NB4 (cell line): ENCODE results near the gene ZNF276.
"Not testable (repeated sequence)": the region's sequence is repeated elsewhere in the genome, so short reads cannot be mapped to it uniquely, and the experiment has no call there.

ENCODE experiments used
- DNase-seq: peaks from one replicate; pipeline ENCODE4 v3.0.0; 2010; ENCODE audit warnings: low read depth
- H3K4me3 ChIP-seq: one replicate; pipeline ENCODE4 v1.5.1; 2011; ENCODE audit warnings: mild to moderate bottlenecking, low read depth, low read length, moderate library complexity
- CTCF ChIP-seq: IDR thresholded peaks from one replicate; pipeline ENCODE4 v1.5.1; 2012; ENCODE audit warnings: low read depth, low read length
- MYC ChIP-seq: IDR thresholded peaks from 2 replicates; pipeline ENCODE4 v1.6.1; 2011; ENCODE audit warnings: low read depth, low read length
- POLR2A ChIP-seq: IDR thresholded peaks from 2 replicates; pipeline ENCODE4 v1.6.1; 2011; ENCODE audit warnings: mild to moderate bottlenecking; ENCODE audit not compliant: insufficient read length; ENCODE audit errors: extremely low read depth
- TF ChIP-seq, protein P1 (sequence below): IDR thresholded peaks from 2 replicates; pipeline ENCODE4 v1.6.1; 2011; ENCODE audit warnings: low read depth, low read length

ZNF276 gene

DNA sequence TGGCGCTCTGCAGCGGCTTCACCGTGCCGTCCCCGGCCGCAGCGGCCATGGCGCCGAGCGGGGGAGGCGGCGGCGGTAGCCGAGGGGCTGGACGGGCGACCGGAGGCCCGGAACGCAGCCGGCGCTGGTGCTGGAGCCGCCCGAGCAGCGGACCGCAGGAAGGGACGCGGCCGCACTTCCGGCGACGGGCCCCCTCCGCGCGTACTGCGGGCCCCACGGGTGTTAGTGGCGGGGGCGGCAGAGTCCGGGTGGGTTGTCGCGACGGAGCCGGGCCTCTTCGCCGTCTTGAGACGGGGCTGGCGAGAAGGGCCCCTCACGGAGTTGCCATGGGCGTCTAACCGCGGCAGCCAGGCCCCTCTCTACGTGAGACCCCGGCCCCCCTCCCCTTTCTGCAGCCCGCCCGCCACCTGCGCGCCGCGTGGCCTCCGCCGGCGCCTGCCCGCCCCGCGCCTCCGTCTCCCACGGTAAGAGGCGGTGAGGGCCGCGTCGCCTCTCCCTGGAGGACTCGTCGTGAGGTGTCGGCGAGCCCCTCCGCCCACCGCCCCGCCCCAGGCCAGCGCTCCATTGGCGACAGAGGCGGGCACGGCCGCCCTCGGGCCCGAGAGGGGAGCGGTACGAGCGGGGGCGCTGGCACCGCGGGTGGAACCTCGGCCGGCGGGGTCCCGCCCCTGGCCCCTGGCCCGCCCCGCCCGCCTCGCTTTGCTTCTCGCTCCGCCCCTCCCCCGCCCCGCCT lies at the start of gene ZNF276, which contains the start of gene VPS9D1:
Gene ZNF276, plus strand, starts transcription at position 725 of the 733 bp plus-strand sequence. CDS start 104 bp downstream, outside the sequence.
Gene VPS9D1, minus strand, starts transcription at position 86 of the 733 bp plus-strand sequence. Its CDS starts 37 bp downstream, at position 49.
- peak within 1 kb of the TSS; percentile 86 for H3K4me3 ChIP-seq
- peak; percentile 92 for DNase-seq
- TF ChIP-seq CTCF (no peak), MYC (peak; percentile 86), POLR2A (peak; percentile 69)
- TF ChIP-seq, protein P1, sequence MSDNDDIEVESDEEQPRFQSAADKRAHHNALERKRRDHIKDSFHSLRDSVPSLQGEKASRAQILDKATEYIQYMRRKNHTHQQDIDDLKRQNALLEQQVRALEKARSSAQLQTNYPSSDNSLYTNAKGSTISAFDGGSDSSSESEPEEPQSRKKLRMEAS: peak; percentile 67; the same call in 1 of the 2 replicates

- DNase-seq, H3K4me3 ChIP-seq: not testable (repeated sequence)
Measured at GRCh38 chr16:89671565-89671964, 49.8 kb upstream of the ZNF276 start.

DNA sequence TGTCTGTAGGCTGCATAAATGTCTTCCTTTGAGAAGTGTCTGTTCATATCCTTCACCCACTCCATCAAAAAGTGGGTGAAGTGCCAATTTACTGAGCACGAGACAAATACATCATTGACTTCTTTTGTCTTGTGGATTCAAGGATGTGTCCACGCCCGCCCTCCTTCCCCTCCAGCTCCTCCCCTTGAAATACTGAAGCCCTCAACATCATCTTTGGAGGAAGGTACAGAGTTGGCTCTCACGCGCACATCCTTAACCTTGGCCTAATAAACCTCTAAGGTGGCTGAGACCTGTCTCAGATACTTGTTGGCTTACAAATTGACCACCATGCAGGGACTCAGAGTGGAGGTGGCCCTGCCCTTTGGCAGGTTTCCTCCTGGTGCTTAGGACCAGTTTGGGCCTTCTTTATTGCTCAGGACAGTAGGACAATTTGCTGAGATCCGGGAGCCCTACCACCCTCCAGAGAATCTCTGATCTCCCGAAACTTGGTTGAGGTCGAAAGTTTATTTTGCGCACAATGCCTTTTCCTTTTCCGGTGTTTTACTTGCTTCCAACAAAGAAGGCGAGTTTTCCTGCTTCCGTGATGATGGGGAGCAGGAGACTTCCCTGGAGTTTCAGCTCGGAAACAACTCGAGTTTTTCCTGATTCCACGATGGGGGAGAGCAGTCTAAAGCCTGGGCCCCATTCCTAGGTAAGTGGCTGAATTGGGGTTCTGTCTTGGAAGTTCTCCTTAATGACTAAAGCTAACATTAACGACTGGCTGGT lies 49.0 kb upstream of the ZNF276 start:
- H3K4me3 ChIP-seq: no peak overlapping the region
- TF ChIP-seq, protein P1: no peak
- TF ChIP-seq POLR2A: no peak
- TF ChIP-seq CTCF: no peak
- TF ChIP-seq MYC: no peak
- DNase-seq: no peak

GRCh38 chr16:89678258-89678657 lies 43.1 kb upstream of the ZNF276 start:
- DNase-seq: no peak

DNA sequence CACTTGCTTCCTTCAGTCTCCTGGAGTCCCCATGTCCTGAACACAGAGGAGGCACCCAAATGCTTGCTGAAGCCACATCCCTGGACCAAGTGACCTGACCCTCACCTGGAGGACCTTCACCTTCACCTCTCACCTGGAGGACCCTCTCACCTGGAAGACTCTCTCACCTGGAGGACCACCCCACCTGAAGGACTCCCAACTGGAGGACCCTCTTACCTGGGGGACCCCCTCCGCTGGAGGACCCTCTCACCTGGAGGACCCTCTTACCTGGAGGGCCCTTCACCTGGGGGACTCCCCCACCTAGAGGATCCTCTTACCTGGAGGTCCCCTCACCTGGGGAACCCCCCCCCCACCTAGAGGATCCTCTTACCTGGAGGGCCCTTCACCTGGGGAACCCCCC lies 35.4 kb upstream of the ZNF276 start:
- H3K4me3 ChIP-seq: no peak overlapping the region
- TF ChIP-seq, protein P1: no peak
- TF ChIP-seq POLR2A (no peak), CTCF (no peak), MYC (no peak)
- DNase-seq: peak; percentile 36

More at GRCh38 chr16:89678258-89678657, 43.1 kb upstream of the ZNF276 start:
- H3K4me3 ChIP-seq: no peak overlapping the region
- TF ChIP-seq MYC: no peak
- TF ChIP-seq CTCF: no peak
- TF ChIP-seq POLR2A: no peak
- TF ChIP-seq, protein P1: no peak

DNA sequence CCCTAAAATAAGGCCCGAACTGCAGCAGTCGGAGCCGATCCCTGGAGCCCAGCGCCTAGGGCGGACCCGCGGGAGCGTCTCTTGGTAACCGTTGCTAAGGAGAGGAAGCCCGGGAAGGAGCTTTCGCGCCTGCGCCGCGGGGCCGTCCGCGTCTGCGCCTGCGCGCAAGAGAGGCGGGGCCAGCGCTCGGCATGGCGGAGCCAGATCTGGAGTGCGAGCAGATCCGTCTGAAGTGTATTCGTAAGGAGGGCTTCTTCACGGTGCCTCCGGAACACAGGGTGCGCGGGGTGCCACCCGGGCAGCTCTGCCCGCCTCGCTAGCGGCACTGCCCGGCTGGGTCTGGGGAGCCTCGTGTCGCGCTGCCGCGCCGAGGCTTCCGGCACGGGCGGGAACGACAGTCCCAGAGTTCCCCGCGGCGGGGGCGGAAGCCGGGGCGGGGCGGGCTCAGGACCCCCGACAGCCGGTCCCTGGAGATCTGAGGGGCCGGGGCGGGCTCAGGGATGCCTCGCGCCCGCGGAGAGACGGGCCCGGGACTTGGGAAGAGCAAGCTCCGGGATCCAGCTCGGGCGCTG lies 34.7 kb upstream of the ZNF276 start, which contains the start of gene CDK10:
Gene CDK10, plus strand, starts transcription at position 170 of the 572 bp plus-strand sequence. Its CDS starts 22 bp downstream, at position 192.
- TF ChIP-seq MYC: peak; percentile 87
- no peak for TF ChIP-seq CTCF
- peak; percentile 96 for TF ChIP-seq POLR2A
- TF ChIP-seq, protein P1: peak; percentile 79
- H3K4me3 ChIP-seq: peak within 1 kb of the TSS; percentile 89
- peak; percentile 89 for DNase-seq
